BJ (cell line): ENCODE data around the gene PLA2G6. TPM values are rescaled to one million over a fixed set of nuclear protein-coding genes. Genes with fewer than 3 reads are reported as not detected.

Experiments used
- CTCF ChIA-PET: fragments of 350-600 bp; formaldehyde crosslinking; extraction: SDS; loops from one replicate; lab custom pipeline; 2021; ENCODE audit warnings: antibody characterized with exemption, inconsistent platforms; lab: Yijun Ruan, JAX
- POLR2A ChIA-PET: fragments of 300-600 bp; sonication (Branson Sonifier 250); formaldehyde crosslinking; extraction: SDS; loops from one replicate; lab custom pipeline; 2021; ENCODE audit warnings: antibody characterized with exemption; lab: Charles Lee
- DNase-seq: peaks from one replicate; pipeline ENCODE4 v3.0.0-alpha.2; 2011; ENCODE audit warnings: low read depth
- H3K27me3 ChIP-seq: 2 replicates; pipeline ENCODE4 v1.6.0; 2011; ENCODE audit warnings: low read length; ENCODE audit not compliant: control insufficient read depth, insufficient read depth
- H3K36me3 ChIP-seq: 2 replicates; pipeline ENCODE4 v1.5.1; 2011; ENCODE audit warnings: low read length; ENCODE audit not compliant: control insufficient read depth, insufficient read depth
- H3K4me3 ChIP-seq: 2 replicates; pipeline ENCODE4 v1.5.1; 2011; ENCODE audit warnings: low read depth, mild to moderate bottlenecking, control low read depth, low read length
- CTCF ChIP-seq: IDR thresholded peaks from 2 replicates; pipeline ENCODE4 v1.5.1; 2011; ENCODE audit warnings: low read depth, mild to moderate bottlenecking, control low read depth, inconsistent platforms, low read length, moderate library complexity; ENCODE audit not compliant: insufficient read depth
- polyA plus RNA-seq: library from polyadenylated mRNA; depleted of rRNA; stranded (reverse); fragments of >200 nt; gene quantifications from 2 replicates; pipeline ENCODE4 v1.2.3, GENCODE V29; 2011

PLA2G6 gene
- polyA plus RNA-seq, 1 experiment: 14.9 TPM

DNA sequence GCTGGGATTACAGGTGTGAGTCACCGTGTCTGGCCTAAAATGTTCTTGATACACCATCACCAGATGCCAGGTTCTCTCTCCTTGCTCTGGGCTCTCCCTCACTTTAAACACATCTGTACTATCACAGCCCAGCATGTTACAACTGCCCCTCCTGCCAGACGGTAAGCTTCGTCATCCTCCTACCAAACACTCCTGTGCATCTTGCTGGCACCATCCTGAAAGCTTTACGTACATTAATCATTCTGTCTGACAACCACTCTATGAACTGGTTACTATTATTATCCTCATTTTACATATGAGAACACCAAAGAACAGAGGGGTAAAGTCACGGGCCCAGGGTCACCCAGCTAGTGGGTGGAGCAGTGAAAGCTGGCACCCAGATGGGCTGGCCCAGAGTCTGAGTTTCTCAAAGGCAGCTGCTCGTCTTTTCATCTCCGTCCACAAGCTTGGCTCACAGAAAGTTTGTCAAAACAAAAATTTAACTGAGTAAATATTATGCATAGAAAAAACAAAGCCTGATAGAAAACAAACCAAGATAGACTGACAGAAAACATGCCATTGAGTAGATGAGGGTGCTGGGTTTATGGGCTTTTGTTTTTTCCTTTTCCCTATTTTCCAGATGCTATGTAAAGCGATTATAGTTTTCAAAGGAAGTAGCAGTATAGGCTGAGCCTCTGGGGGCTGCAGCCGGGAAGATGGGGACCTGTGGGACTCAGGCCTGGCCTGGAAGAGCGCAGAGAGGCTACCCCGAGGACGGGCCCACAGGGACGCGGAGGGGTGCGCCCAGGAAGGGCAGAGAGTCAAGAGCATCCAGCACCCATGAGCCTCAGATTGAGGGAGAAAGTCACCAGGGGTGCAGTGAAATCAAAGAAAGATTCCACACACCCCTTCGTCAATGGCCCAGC, 9.5 kb downstream of the PLA2G6 start:
- POLR2A ChIA-PET: no interaction called here

DNA sequence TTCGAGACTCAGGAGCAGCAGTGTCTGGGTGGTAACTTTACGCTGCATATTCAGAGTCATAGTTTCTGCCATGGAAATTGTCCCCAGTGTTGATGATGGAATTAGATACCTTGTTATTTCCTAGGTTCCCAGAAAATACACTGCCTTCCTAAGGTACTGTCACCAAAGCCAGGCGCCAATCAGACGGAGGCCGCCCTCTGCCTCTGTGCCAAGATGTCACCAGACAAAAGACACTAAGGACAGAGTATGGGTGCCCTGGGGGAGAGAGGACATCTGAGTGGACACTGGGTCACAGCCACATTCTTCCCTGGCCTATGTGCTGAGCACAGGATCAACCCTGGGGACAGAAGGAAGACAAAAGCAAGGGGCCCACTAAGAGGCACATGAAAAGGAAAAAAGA, 11.2 kb downstream of the PLA2G6 start:
- H3K27me3 ChIP-seq: no peaks in the 10 kb centered on the region
- DNase-seq: no peak
- ChIA-PET CTCF (no interaction called here), POLR2A (no interaction called here)
- TF ChIP-seq CTCF: no peak
- H3K4me3 ChIP-seq: no peak overlapping the region
- H3K36me3 ChIP-seq: no peaks in the 10 kb centered on the region

More for the DNA sequence above, 9.5 kb downstream of the PLA2G6 start:
- no peak for TF ChIP-seq CTCF
- CTCF ChIA-PET: interaction anchor here (0.7 to 0.9 kb wide), 2 partner anchors 18 to 58 kb away, joined by 3 read pairs; no protein-coding TSS in a partner anchor
- H3K27me3 ChIP-seq: no peaks in the 10 kb centered on the region
- H3K36me3 ChIP-seq: no peaks in the 10 kb centered on the region
- no peak for DNase-seq
- no peak overlapping the region for H3K4me3 ChIP-seq

- no peak for DNase-seq
- Histone ChIP-seq H3K27me3 (no peaks in the 10 kb centered on the region), H3K4me3 (no peak overlapping the region), H3K36me3 (no peaks in the 10 kb centered on the region)
- no peak for TF ChIP-seq CTCF
- CTCF ChIA-PET: no interaction called here
- POLR2A ChIA-PET: no interaction called here
Measured at GRCh38 chr22:38169116-38169515, 12.5 kb downstream of the PLA2G6 start.

DNA sequence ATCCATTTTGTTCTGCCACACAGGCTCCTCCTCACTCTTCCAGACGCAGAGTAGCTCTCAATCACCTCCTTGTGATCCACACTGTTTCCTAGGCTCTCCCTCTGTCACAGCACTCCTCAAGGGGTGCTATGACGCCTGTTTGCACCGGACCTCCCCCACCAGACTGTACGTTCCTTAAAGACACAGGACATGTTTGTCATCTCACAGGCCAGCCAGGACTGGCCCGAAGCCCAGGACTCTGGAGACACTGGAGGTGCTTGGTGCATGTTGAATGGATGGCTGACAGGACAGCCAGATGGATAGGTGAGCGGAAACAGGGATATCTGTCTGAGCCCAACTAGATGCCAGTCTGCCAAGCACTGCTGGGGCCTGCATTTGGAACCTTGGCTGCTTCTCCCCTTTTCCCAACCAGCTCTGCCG, 13.6 kb downstream of the PLA2G6 start:
- Histone ChIP-seq H3K4me3 (no peak overlapping the region), H3K27me3 (no peaks in the 10 kb centered on the region), H3K36me3 (no peaks in the 10 kb centered on the region)
- no peak for DNase-seq
- no peak for TF ChIP-seq CTCF
- CTCF ChIA-PET: interaction anchor here (1.0 kb wide), 1 partner anchor 10 kb away, joined by 3 read pairs; no protein-coding TSS in a partner anchor
- POLR2A ChIA-PET: no interaction called here

- CTCF ChIA-PET: interaction anchor here (1.1 to 1.5 kb wide), 2 partner anchors 10 to 16 kb away, joined by 3 to 4 read pairs; partner anchors contain the start of gene PLA2G6
- TF ChIP-seq CTCF: no peak
- DNase-seq: no peak
- no peaks in the 10 kb centered on the region for H3K27me3 ChIP-seq
- no peak overlapping the region for H3K4me3 ChIP-seq
- POLR2A ChIA-PET: no interaction called here
- no peaks in the 10 kb centered on the region for H3K36me3 ChIP-seq
Measured at GRCh38 chr22:38165922-38166593, 15.6 kb downstream of the PLA2G6 start.
